Activated naive CD4-positive, alpha-beta T cell treated with anti-CD3 and anti-CD28 coated beads, Interleukin-2, amount 50 U/mL, for 72 hours (primary cell): Measurements from ENCODE around the gene ATP2C2. TPM values are rescaled to one million over a fixed set of nuclear protein-coding genes. Genes with fewer than 3 reads are reported as not detected.

Experiments used
- ATAC-seq, 2 donors: fragments of 150-1000 bp; cut with Tn5 transposase; 2 replicates each; pipeline ENCODE4 v1.10.0; 2021; ENCODE audit warnings: mild to moderate bottlenecking in 2 of 2, moderate library complexity in 2 of 2
- DNase-seq, 2 donors: peaks; one replicate each; pipeline ENCODE4 v3.0.0; 2021 to 2022; ENCODE audit warnings: low spot score in 2 of 2
- H3K27ac Mint-ChIP-seq, 2 donors: one replicate each; pipeline ENCODE4 v1.8.0; 2022; ENCODE audit warnings: mild to moderate bottlenecking in 2 of 2, mixed read lengths in 2 of 2
- H3K36me3 Mint-ChIP-seq, 2 donors: one replicate each; pipeline ENCODE4 v1.8.0; 2022; ENCODE audit warnings: mixed read lengths in 2 of 2
- H3K9me3 Mint-ChIP-seq, 2 donors: one replicate each; pipeline ENCODE4 v1.8.0; 2022; ENCODE audit warnings: mixed read lengths in 2 of 2
- total RNA-seq, 2 donors: library from RNA; stranded (reverse); gene quantifications; one replicate each; pipeline ENCODE4 v1.2.3, GENCODE V29; 2022

ATP2C2 gene
- total RNA-seq, 2 donors from 2014 or later, result not detected

- H3K36me3 Mint-ChIP-seq, result no peaks in the 10 kb centered on the region
- peak overlapping the region in 1 of 2 donors; percentile 76 for H3K27ac Mint-ChIP-seq
- DNase-seq (no peak), ATAC-seq (no peak)
- H3K9me3 Mint-ChIP-seq, result no peaks in the 10 kb centered on the region
Observed at GRCh38 chr16:84481051-84481735, 112.9 kb downstream of the ATP2C2 start.

- H3K27ac Mint-ChIP-seq, result peak overlapping the region; percentile 4 to 76
- no peaks in the 10 kb centered on the region for H3K9me3 Mint-ChIP-seq
- H3K36me3 Mint-ChIP-seq, result no peaks in the 10 kb centered on the region
- ATAC-seq (no peak), DNase-seq (no peak)
Observed at GRCh38 chr16:84482001-84482891, 113.9 kb downstream of the ATP2C2 start.

- Mint-ChIP-seq H3K9me3 (no peaks in the 10 kb centered on the region), H3K27ac (no peak overlapping the region), H3K36me3 (no peaks in the 10 kb centered on the region)
- DNase-seq (no peak), ATAC-seq (no peak)
Observed at GRCh38 chr16:84482951-84483881, 114.9 kb downstream of the ATP2C2 start.

- no peak for ATAC-seq
- DNase-seq, result no peak
- Mint-ChIP-seq H3K9me3 (no peaks in the 10 kb centered on the region), H3K36me3 (no peaks in the 10 kb centered on the region), H3K27ac (no peak overlapping the region)
Observed at GRCh38 chr16:84483882-84484565, 115.7 kb downstream of the ATP2C2 start.

GRCh38 chr16:84484579-84485254 is 116.4 kb downstream of the ATP2C2 start:
- H3K36me3 Mint-ChIP-seq, result no peaks in the 10 kb centered on the region
- no peak for ATAC-seq
- DNase-seq, result no peak

GRCh38 chr16:84485255-84486010 is 117.1 kb downstream of the ATP2C2 start:
- ATAC-seq (no peak), DNase-seq (no peak)
- H3K36me3 Mint-ChIP-seq, result no peaks in the 10 kb centered on the region
- H3K27ac Mint-ChIP-seq, result no peak overlapping the region
- H3K9me3 Mint-ChIP-seq, result no peaks in the 10 kb centered on the region

More at GRCh38 chr16:84484579-84485254, 116.4 kb downstream of the ATP2C2 start:
- no peak overlapping the region for H3K27ac Mint-ChIP-seq
- H3K9me3 Mint-ChIP-seq, result no peaks in the 10 kb centered on the region

GRCh38 chr16:84486126-84486525 is 117.8 kb downstream of the ATP2C2 start:
- no peak for DNase-seq
- Mint-ChIP-seq H3K36me3 (no peaks in the 10 kb centered on the region), H3K27ac (no peak overlapping the region), H3K9me3 (no peaks in the 10 kb centered on the region)
- no peak for ATAC-seq

- no peaks in the 10 kb centered on the region for H3K9me3 Mint-ChIP-seq
- no peak for ATAC-seq
- no peak for DNase-seq
Observed at GRCh38 chr16:84486551-84487235, 118.4 kb downstream of the ATP2C2 start.

GRCh38 chr16:84487358-84487757 is 119.0 kb downstream of the ATP2C2 start:
- H3K36me3 Mint-ChIP-seq, result no peaks in the 10 kb centered on the region
- ATAC-seq (no peak), DNase-seq (no peak)
- H3K27ac Mint-ChIP-seq, result no peak overlapping the region
- no peaks in the 10 kb centered on the region for H3K9me3 Mint-ChIP-seq

More at GRCh38 chr16:84486551-84487235, 118.4 kb downstream of the ATP2C2 start:
- Mint-ChIP-seq H3K36me3 (no peaks in the 10 kb centered on the region), H3K27ac (no peak overlapping the region)

- Mint-ChIP-seq H3K36me3 (peaks cover 5 to 12% of the 10 kb centered on the region in 2 donors), H3K9me3 (peaks cover 0 to 5% of the 10 kb centered on the region in 2 donors), H3K27ac (no peak overlapping the region)
- no peak for ATAC-seq
- DNase-seq, result no peak
Observed at GRCh38 chr16:84489131-84489530, 120.8 kb downstream of the ATP2C2 start.

GRCh38 chr16:84495506-84495905 is 127.2 kb downstream of the ATP2C2 start:
- Mint-ChIP-seq H3K27ac (no peak overlapping the region), H3K9me3 (peaks cover 0 to 10% of the 10 kb centered on the region in 2 donors), H3K36me3 (peaks cover 18 to 29% of the 10 kb centered on the region in 2 donors)
- ATAC-seq (no peak), DNase-seq (no peak)

- Mint-ChIP-seq H3K27ac (no peak overlapping the region), H3K36me3 (peaks cover 18 to 29% of the 10 kb centered on the region in 2 donors), H3K9me3 (peaks cover 0 to 10% of the 10 kb centered on the region in 2 donors)
- DNase-seq, result no peak
- ATAC-seq, result no peak
Observed at GRCh38 chr16:84496991-84497390, 128.7 kb downstream of the ATP2C2 start.

- no peak for ATAC-seq
- peaks cover 18 to 28% of the 10 kb centered on the region in 2 donors for H3K36me3 Mint-ChIP-seq
- peaks cover 0 to 10% of the 10 kb centered on the region in 2 donors for H3K9me3 Mint-ChIP-seq
- no peak overlapping the region for H3K27ac Mint-ChIP-seq
- DNase-seq, result no peak
Observed at GRCh38 chr16:84497418-84498222, 129.3 kb downstream of the ATP2C2 start.

- H3K27ac Mint-ChIP-seq, result no peak overlapping the region
Observed at GRCh38 chr16:84498223-84498610, 129.9 kb downstream of the ATP2C2 start.

More at GRCh38 chr16:84498223-84498610, 129.9 kb downstream of the ATP2C2 start:
- Mint-ChIP-seq H3K9me3 (peaks cover 0 to 6% of the 10 kb centered on the region in 2 donors), H3K36me3 (peaks cover 15 to 22% of the 10 kb centered on the region in 2 donors)
- DNase-seq (no peak), ATAC-seq (no peak)
